CD4-positive, alpha-beta memory T cell (primary cell): ENCODE data around the gene ALAD. TPM values are rescaled to one million over a fixed set of nuclear protein-coding genes. Genes with fewer than 3 reads are reported as not detected.
A peak's percentile ranks its signal among the peaks of the same experiment; 100 is the strongest.
"Not testable (repeated sequence)": the region's sequence is repeated elsewhere in the genome, so short reads cannot be mapped to it uniquely, and the experiment has no call there.

Source experiments
- CTCF ChIA-PET: fragments of 350-600 bp; sonication (Branson Sonifier 250); formaldehyde crosslinking; loops from one replicate; lab custom pipeline; 2021; ENCODE audit warnings: inconsistent platforms; ENCODE audit not compliant: partially characterized antibody; lab: Charles Lee
- POLR2A ChIA-PET: fragments of 350-600 bp; sonication (Branson Sonifier 250); formaldehyde crosslinking; loops from one replicate; lab custom pipeline; 2021; ENCODE audit not compliant: partially characterized antibody; lab: Charles Lee
- DNase-seq, 5 donors: peaks; one replicate each; pipeline versions ENCODE4 v3.0.0 to v3.0.0-alpha.2; 2020 to 2022; ENCODE audit warnings: mixed read lengths in 1 of 5
- H3K27ac ChIP-seq: one replicate; pipeline ENCODE4 v1.7.0; 2013; ENCODE audit warnings: low read depth, low read length
- H3K27me3 ChIP-seq: 2 replicates; pipeline ENCODE4 v1.7.0; 2013; ENCODE audit warnings: mild to moderate bottlenecking, low read length, moderate library complexity; ENCODE audit not compliant: insufficient read depth
- H3K36me3 ChIP-seq: 2 replicates; pipeline ENCODE4 v1.7.0; 2013; ENCODE audit warnings: mild to moderate bottlenecking, low read length, moderate library complexity; ENCODE audit not compliant: insufficient read depth
- H3K4me1 ChIP-seq: 2 replicates; pipeline ENCODE4 v1.7.0; 2013; ENCODE audit warnings: mild to moderate bottlenecking, low read length, moderate library complexity; ENCODE audit not compliant: insufficient read depth
- H3K4me3 ChIP-seq, 2 donors: one replicate each; pipeline ENCODE4 v1.7.0; 2013; ENCODE audit warnings: low read length in 2 of 2, mild to moderate bottlenecking in 1 of 2
- H3K9me3 ChIP-seq, 2 donors: one replicate each; pipeline ENCODE4 v1.7.0; 2013; ENCODE audit warnings: low read length in 2 of 2, control low read depth in 1 of 2; ENCODE audit not compliant: control insufficient read depth in 1 of 2
- H3K27ac Mint-ChIP-seq, 7 donors: one replicate each; pipeline ENCODE4 v1.8.0; 2020 to 2021; ENCODE audit warnings: mixed read lengths in 7 of 7, mild to moderate bottlenecking in 6 of 7, inconsistent platforms in 3 of 7, moderate library complexity in 3 of 7
- H3K27me3 Mint-ChIP-seq, 2 donors: one replicate each; pipeline ENCODE4 v1.8.0; 2020 to 2021; ENCODE audit warnings: mixed read lengths in 2 of 2
- H3K36me3 Mint-ChIP-seq, 2 donors: one replicate each; pipeline ENCODE4 v1.8.0; 2020 to 2021; ENCODE audit warnings: mixed read lengths in 2 of 2, inconsistent platforms in 1 of 2, mild to moderate bottlenecking in 1 of 2
- H3K4me1 Mint-ChIP-seq, 4 donors: one replicate each; pipeline ENCODE4 v1.8.0; 2020 to 2021; ENCODE audit warnings: mixed read lengths in 4 of 4, mild to moderate bottlenecking in 1 of 4
- H3K4me3 Mint-ChIP-seq, 8 donors: one replicate each; pipeline ENCODE4 v1.8.0; 2020 to 2021; ENCODE audit warnings: mixed read lengths in 8 of 8, mild to moderate bottlenecking in 7 of 8, moderate library complexity in 6 of 8, inconsistent platforms in 3 of 8
- H3K9me3 Mint-ChIP-seq, 8 donors: one replicate each; pipeline ENCODE4 v1.8.0; 2020 to 2021; ENCODE audit warnings: mixed read lengths in 8 of 8, mild to moderate bottlenecking in 5 of 8, inconsistent platforms in 3 of 8, moderate library complexity in 1 of 8
- intact Hi-C: fragments of 100-400 bp; cut with micrococcal nuclease; formaldehyde crosslinking; loops from one replicate; pipeline ENCODE4 v1.15.1; 2023
- polyA plus RNA-seq, 2 donors: library from polyadenylated mRNA; unstranded; fragments of 300-500 nt; fragmentation: Illumina TruSeq; gene quantifications; one replicate each; pipeline ENCODE4 v1.2.3, GENCODE V29; 2021
- total RNA-seq, 2 experiments: library from RNA; stranded (reverse); gene quantifications; one replicate each; pipeline ENCODE4 v1.2.3, GENCODE V29; 2021

The ALAD gene
- total and polyA plus RNA-seq, 4 experiments from 2014 or later = 16.4 to 39.9 (median 31.9) TPM

GRCh38 chr9:113416149-113416721, 15.2 kb upstream of the ALAD start:
- intact Hi-C loops = no loop called here
- H3K4me1 ChIP-seq = peaks cover 4% of the 10 kb centered on the region
- Mint-ChIP-seq H3K4me1 (peaks cover 0 to 5% (median under 1%) of the 10 kb centered on the region in 4 donors), H3K36me3 (no peaks in the 10 kb centered on the region), H3K27ac (no peak overlapping the region), H3K4me3 (no peak overlapping the region), H3K9me3 (no peaks in the 10 kb centered on the region), H3K27me3 (no peaks in the 10 kb centered on the region)
- H3K27ac ChIP-seq = no peak overlapping the region
- no peak overlapping the region for H3K4me3 ChIP-seq
- H3K27me3 ChIP-seq = no peaks in the 10 kb centered on the region
- DNase-seq = no peak
- ChIA-PET POLR2A (no interaction called here), CTCF (no interaction called here)
- no peaks in the 10 kb centered on the region for H3K9me3 ChIP-seq
- H3K36me3 ChIP-seq = no peaks in the 10 kb centered on the region

DNA sequence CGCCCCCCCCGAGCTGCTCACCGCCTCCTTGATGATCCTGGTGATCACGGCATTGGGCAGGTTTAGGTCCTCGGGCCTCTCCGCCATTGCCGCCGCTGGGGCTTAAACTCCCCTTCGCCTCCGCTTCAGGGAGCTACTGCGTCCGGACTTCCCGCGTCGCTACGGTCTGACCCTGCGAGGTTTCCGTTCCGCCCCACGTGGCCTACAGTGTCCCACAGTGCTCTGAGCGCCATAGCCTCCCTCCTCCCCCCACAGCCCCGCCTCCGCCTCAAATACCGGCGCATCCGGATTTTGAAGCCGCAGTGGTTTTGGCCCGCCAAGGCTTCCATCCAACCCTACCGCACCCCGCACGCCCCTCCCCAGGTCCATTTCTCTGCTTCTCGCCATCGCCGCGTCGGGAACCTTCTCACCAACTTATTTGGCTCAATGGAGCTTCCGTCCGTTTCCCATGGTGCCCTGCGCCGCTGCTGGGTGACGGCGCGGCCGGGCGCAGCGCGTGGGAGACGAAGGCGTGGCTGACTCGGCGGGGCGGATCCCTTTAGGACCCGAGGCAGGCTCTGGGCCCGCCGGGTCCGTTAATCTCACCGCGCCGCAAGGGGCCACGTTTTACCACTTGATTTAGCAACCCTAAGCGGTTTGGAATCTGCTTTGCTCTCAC, 9.3 kb upstream of the ALAD start, which contains the start of the genes C9orf43 and POLE3:
TSS of gene C9orf43 (plus strand) at position 541 of the 658 bp plus-strand sequence. CDS start 2,747 bp downstream, outside the sequence.
TSS of gene POLE3 (minus strand) at position 469 of the 658 bp plus-strand sequence. CDS start at position 87, 382 bp downstream.
- Mint-ChIP-seq H3K27me3 (peaks cover 2 to 3% of the 10 kb centered on the region in 2 donors), H3K4me3 (peak within 1 kb of the TSS; percentile 95 to 100 (median 98)), H3K9me3 (peaks cover 0 to 3% (median 0%) of the 10 kb centered on the region in 8 donors), H3K27ac (peak within 1 kb of the TSS; percentile 99 to 100 (median 99)), H3K36me3 (peaks cover 22 to 39% of the 10 kb centered on the region in 2 donors), H3K4me1 (peaks cover 17 to 44% (median 33%) of the 10 kb centered on the region in 4 donors)
- CTCF ChIA-PET = interaction anchor here (1.0 to 4.7 kb wide), 17 partner anchors 10 to 245 kb away, joined by 3 to 56 read pairs (median 4); partner anchors contain the start of genes ALAD, CDC26 and PRPF4
- peak within 1 kb of the TSS; percentile 84 for H3K27ac ChIP-seq
- intact Hi-C loops = loop anchor here (1.0 to 2.0 kb wide), 8 partner anchors 9 to 692 kb away; partner anchors contain the start of genes ALAD, CDC26, FKBP15 and HDHD3
- H3K36me3 ChIP-seq = peaks cover 18% of the 10 kb centered on the region
- no peaks in the 10 kb centered on the region for H3K27me3 ChIP-seq
- peak within 1 kb of the TSS; percentile 65 to 88 for H3K4me3 ChIP-seq
- H3K9me3 ChIP-seq = no peaks in the 10 kb centered on the region
- peaks cover 27% of the 10 kb centered on the region for H3K4me1 ChIP-seq
- POLR2A ChIA-PET = interaction anchor here (0.6 to 4.9 kb wide), 19 partner anchors 9 to 1031 kb away, joined by 3 to 93 read pairs (median 5); partner anchors contain the start of genes ALAD, BSPRY, CDC26 and FKBP15
- peak; percentile 94 to 97 (median 95) for DNase-seq

DNA sequence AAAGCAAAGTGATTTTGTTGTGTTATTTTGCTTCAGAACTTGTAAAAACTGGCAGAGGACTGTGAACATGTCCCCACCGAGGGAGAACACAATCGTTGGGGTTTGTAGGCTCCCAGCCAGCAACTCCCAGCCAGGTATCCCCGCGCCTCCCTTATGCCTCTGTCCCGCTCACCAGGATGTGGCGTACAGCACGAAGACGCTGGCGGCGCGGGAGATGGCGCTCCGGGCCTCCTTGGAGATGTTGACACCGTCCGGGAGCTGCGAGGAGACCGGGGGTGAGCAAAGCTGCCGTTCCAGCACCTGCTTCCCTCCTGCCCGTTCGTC, 8.8 kb upstream of the ALAD start:
- POLR2A ChIA-PET = interaction anchor here (0.6 to 4.9 kb wide), 18 partner anchors 8 to 1030 kb away, joined by 3 to 93 read pairs (median 6); partner anchors contain the start of genes ALAD, BSPRY, CDC26 and FKBP15
- H3K9me3 Mint-ChIP-seq = peaks cover 0 to 3% (median 0%) of the 10 kb centered on the region in 8 donors
- peak overlapping the region; percentile 95 to 100 (median 98) for H3K4me3 Mint-ChIP-seq

GRCh38 chr9:113409481-113409880, 8.4 kb upstream of the ALAD start:
- no peak for DNase-seq
- H3K4me1 Mint-ChIP-seq = peaks cover 17 to 44% (median 33%) of the 10 kb centered on the region in 4 donors
- peaks cover 22 to 39% of the 10 kb centered on the region in 2 donors for H3K36me3 Mint-ChIP-seq
- H3K4me3 ChIP-seq = peak overlapping the region; percentile 65 to 88
- peaks cover 18% of the 10 kb centered on the region for H3K36me3 ChIP-seq
- intact Hi-C loops = no loop called here
- H3K27ac Mint-ChIP-seq = peak overlapping the region; percentile 91 to 100 (median 99)
- H3K27ac ChIP-seq = peak overlapping the region; percentile 84
- H3K9me3 ChIP-seq = no peaks in the 10 kb centered on the region
- peaks cover 0 to 3% (median 0%) of the 10 kb centered on the region in 8 donors for H3K9me3 Mint-ChIP-seq
- H3K4me3 Mint-ChIP-seq = peak overlapping the region; percentile 95 to 100 (median 98)
- ChIA-PET POLR2A (interaction anchor here (0.6 to 4.9 kb wide), 15 partner anchors 8 to 260 kb away, joined by 3 to 93 read pairs (median 7); partner anchors contain the start of genes ALAD, BSPRY, CDC26 and FKBP15), CTCF (interaction anchor here (1.0 to 4.7 kb wide), 16 partner anchors 10 to 246 kb away, joined by 3 to 56 read pairs (median 4); partner anchors contain the start of genes ALAD, CDC26 and PRPF4)
- no peaks in the 10 kb centered on the region for H3K27me3 ChIP-seq
- peaks cover 27% of the 10 kb centered on the region for H3K4me1 ChIP-seq
- peaks cover 2 to 3% of the 10 kb centered on the region in 2 donors for H3K27me3 Mint-ChIP-seq

More for the DNA sequence above, 8.8 kb upstream of the ALAD start:
- peaks cover 17 to 44% (median 33%) of the 10 kb centered on the region in 4 donors for H3K4me1 Mint-ChIP-seq
- DNase-seq = no peak
- peaks cover 2 to 3% of the 10 kb centered on the region in 2 donors for H3K27me3 Mint-ChIP-seq
- H3K27ac ChIP-seq = peak overlapping the region; percentile 84
- peaks cover 22 to 39% of the 10 kb centered on the region in 2 donors for H3K36me3 Mint-ChIP-seq
- peak overlapping the region; percentile 65 to 88 for H3K4me3 ChIP-seq
- H3K36me3 ChIP-seq = peaks cover 18% of the 10 kb centered on the region
- H3K4me1 ChIP-seq = peaks cover 27% of the 10 kb centered on the region
- intact Hi-C loops = loop anchor here (1.0 to 2.0 kb wide), 8 partner anchors 9 to 691 kb away; partner anchors contain the start of genes ALAD, CDC26, FKBP15 and HDHD3
- no peaks in the 10 kb centered on the region for H3K27me3 ChIP-seq
- H3K9me3 ChIP-seq = no peaks in the 10 kb centered on the region
- peak overlapping the region; percentile 99 to 100 (median 99) for H3K27ac Mint-ChIP-seq
- CTCF ChIA-PET = interaction anchor here (1.0 to 4.7 kb wide), 16 partner anchors 10 to 246 kb away, joined by 3 to 56 read pairs (median 4); partner anchors contain the start of genes ALAD, CDC26 and PRPF4

GRCh38 chr9:113406873-113407511, 5.9 kb upstream of the ALAD start:
- Mint-ChIP-seq H3K4me3 (peak overlapping the region in 7 of 8 donors; percentile 9 to 88 (median 61)), H3K36me3 (peaks cover 22 to 39% of the 10 kb centered on the region in 2 donors), H3K27ac (peak overlapping the region; percentile 74 to 99 (median 89)), H3K4me1 (peaks cover 17 to 45% (median 32%) of the 10 kb centered on the region in 4 donors)
- not testable (repeated sequence) for H3K27me3 ChIP-seq, H3K4me3 ChIP-seq, H3K9me3 Mint-ChIP-seq, H3K27me3 Mint-ChIP-seq, H3K9me3 ChIP-seq
- peaks cover 18% of the 10 kb centered on the region for H3K36me3 ChIP-seq
- CTCF ChIA-PET = interaction anchor here (0.9 to 8.5 kb wide), 11 partner anchors 7 to 251 kb away, joined by 3 to 72 read pairs (median 5); partner anchors contain the start of genes ALAD, CDC26 and PRPF4
- DNase-seq = peak; percentile 56 to 74 (median 65)
- POLR2A ChIA-PET = interaction anchor here (1.4 kb wide), 1 partner anchor 132 kb away, joined by 4 read pairs; the partner anchor contains the start of genes CDC26 and PRPF4
- H3K27ac ChIP-seq = peak overlapping the region; percentile 8
- peaks cover 27% of the 10 kb centered on the region for H3K4me1 ChIP-seq
- intact Hi-C loops = loop anchor here (1.0 kb wide), 1 partner anchor 98 kb away; no protein-coding TSS in a partner anchor

DNA sequence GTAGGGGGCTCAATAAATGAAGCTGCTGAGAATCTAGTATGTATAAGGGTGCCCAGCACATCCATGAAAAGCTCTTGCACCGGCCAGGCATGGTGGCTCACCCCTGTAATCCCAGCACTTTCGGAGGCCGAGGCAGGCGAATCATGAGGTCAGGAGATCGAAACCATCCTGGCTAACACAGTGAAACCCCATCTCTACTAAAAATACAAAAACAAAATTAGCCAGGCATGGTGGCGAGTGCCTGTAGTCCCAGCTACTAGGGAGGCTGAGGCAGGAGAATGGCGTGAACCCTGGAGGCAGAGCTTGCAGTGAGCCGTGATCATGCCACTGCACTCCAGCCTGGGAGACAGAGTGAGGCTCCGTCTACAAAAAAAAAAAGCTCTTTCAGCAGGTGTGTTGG, 5.3 kb upstream of the ALAD start:
- POLR2A ChIA-PET = interaction anchor here (1.1 kb wide), 1 partner anchor 30 kb away, joined by 3 read pairs; the partner anchor contains the start of gene HDHD3
- H3K27ac ChIP-seq, H3K9me3 Mint-ChIP-seq, DNase-seq, H3K4me3 ChIP-seq, H3K27me3 ChIP-seq, H3K27me3 Mint-ChIP-seq, H3K9me3 ChIP-seq, H3K4me3 Mint-ChIP-seq, intact Hi-C loops: not testable (repeated sequence)
- Mint-ChIP-seq H3K27ac (peak overlapping the region in 6 of 7 donors; percentile 74 to 99 (median 90)), H3K36me3 (peaks cover 22 to 39% of the 10 kb centered on the region in 2 donors), H3K4me1 (peaks cover 21 to 51% (median 35%) of the 10 kb centered on the region in 4 donors)
- CTCF ChIA-PET = interaction anchor here (0.8 to 8.5 kb wide), 8 partner anchors 8 to 250 kb away, joined by 3 to 72 read pairs (median 4); partner anchors contain the start of genes CDC26 and PRPF4
- Histone ChIP-seq H3K4me1 (peaks cover 29% of the 10 kb centered on the region), H3K36me3 (peaks cover 18% of the 10 kb centered on the region)
